ENCODE data around the gene CREB5.

GRCh38 chr7:28410628-28411531, 1.4 kb upstream of the CREB5 start:
- TF ChIP-seq CTCF (IDR thresholded peaks at IDR 0.05) (no peak), POLR2A (IDR thresholded peaks at IDR 0.05; ENCODE audit: low read depth) (peak; percentile 6), POLR2AphosphoS5 (IDR thresholded peaks at IDR 0.05) (peak in 1 of 2 donors; percentile 72), EP300 (IDR thresholded peaks at IDR 0.05) (no peak)

Data from esophagus muscularis mucosa (tissue), 4 donors.